ENCODE measurements around the gene MEIS2.

DNA sequence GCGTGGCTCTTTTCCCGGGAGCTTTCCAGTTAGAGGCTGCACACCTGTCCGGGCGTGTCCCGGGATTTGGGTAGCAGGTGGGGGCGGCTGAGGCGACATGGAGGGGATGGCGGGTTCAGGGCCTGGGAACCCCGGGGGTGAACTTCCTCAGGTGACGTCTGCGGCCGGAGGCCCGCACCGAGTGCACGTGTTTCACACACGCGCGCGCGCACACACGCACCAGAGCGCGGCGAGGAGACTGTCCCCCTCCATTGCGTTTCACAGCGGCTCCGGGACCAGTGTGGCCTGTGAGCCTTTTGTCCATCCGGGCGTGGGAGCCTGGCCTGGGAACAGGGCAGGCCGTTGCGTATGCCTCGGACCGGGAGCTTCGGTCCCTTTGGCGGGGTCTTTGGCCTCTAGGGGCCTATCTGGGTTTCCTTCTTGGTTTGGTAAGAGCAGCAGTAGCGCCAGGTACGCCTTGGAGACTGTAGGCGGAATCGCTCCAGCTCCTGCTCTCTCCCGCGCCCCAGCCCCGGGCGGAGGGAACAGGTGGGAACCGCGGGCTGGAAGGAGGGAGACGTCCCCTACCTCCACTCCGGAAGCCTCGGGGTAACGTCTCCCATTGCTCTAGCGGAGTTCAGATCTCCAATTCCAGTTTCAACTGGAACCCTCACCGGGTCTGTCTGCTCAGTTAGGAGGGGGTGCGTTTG lies 220.0 kb downstream of the MEIS2 start:
- TF ChIP-seq, protein P1, sequence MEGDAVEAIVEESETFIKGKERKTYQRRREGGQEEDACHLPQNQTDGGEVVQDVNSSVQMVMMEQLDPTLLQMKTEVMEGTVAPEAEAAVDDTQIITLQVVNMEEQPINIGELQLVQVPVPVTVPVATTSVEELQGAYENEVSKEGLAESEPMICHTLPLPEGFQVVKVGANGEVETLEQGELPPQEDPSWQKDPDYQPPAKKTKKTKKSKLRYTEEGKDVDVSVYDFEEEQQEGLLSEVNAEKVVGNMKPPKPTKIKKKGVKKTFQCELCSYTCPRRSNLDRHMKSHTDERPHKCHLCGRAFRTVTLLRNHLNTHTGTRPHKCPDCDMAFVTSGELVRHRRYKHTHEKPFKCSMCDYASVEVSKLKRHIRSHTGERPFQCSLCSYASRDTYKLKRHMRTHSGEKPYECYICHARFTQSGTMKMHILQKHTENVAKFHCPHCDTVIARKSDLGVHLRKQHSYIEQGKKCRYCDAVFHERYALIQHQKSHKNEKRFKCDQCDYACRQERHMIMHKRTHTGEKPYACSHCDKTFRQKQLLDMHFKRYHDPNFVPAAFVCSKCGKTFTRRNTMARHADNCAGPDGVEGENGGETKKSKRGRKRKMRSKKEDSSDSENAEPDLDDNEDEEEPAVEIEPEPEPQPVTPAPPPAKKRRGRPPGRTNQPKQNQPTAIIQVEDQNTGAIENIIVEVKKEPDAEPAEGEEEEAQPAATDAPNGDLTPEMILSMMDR (IDR thresholded peaks at IDR 0.05): no peak
- no peak for TF ChIP-seq POLR2A (IDR thresholded peaks at IDR 0.05)
